CMK (cell line): ENCODE data around the gene SOX5.

Experiments used
- DNase-seq: peaks from one replicate; pipeline ENCODE4 v3.0.0-alpha.2; 2010; ENCODE audit warnings: low read depth

The SOX5 gene

DNA sequence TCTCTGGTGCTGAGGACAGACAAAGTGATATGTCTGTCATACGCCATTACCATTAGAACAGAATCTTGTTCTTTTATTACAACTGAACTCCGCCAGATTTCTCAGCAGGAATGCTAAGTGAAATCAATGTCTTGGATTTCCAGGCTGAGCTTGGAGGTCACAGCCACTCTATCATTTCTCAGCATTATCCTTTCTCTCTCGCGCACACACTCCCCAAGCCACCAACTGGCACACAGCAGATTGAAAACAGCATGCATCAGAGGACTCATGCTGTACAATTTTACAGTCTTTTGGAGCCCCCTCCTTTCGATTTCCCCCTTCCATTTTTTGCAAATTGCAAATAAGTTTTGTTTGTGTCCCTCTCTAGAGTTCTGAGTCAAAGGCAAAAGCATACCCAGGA is 348.6 kb downstream of the SOX5 start:
- no peak for DNase-seq

DNA sequence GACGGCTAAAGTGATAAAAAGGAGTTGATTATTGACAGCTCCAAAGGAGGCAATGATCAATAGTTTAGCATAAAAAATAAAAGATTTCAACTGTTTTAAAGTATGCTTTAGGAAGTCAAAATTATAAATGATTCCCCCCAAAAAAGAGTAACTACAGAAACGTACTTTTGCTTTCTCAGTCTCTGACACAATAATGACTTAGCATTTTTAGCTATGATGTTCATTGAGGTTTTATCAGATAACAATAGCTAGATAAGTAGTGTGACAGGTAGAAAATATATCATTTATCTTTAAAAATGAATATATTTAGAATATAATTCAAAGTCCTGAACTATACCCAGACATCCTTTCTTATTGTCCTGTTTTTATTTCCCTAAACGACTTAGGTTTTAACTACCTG is 352.9 kb downstream of the SOX5 start:
- DNase-seq: no peak

GRCh38 chr12:23587833-23588559 is 361.5 kb downstream of the SOX5 start:
- no peak for DNase-seq

GRCh38 chr12:23585782-23586163 is 363.7 kb downstream of the SOX5 start:
- DNase-seq: no peak

GRCh38 chr12:23585156-23585781 is 364.2 kb downstream of the SOX5 start:
- no peak for DNase-seq

DNA sequence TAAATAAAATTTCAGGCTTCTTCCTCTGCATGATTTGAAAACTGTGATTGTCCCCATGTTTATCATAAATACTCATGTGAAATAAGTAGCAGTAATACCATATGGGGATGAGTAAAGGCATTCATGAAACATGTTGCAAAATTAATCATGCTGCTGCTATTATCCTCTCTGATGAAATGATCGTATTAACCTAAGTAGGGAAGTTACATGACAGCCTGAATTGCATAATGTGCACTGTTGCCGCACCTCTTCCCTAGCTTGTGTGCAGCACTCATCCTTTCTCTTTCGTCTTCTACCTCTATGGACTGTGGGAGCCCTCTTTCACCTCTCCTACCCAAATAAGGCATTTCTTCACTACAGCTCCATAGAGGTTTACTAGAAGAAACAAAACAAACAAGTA is 367.6 kb downstream of the SOX5 start:
- DNase-seq: no peak

GRCh38 chr12:23579257-23579656 is 370.2 kb downstream of the SOX5 start:
- no peak for DNase-seq

GRCh38 chr12:23576372-23576771 is 373.1 kb downstream of the SOX5 start:
- DNase-seq: no peak

DNA sequence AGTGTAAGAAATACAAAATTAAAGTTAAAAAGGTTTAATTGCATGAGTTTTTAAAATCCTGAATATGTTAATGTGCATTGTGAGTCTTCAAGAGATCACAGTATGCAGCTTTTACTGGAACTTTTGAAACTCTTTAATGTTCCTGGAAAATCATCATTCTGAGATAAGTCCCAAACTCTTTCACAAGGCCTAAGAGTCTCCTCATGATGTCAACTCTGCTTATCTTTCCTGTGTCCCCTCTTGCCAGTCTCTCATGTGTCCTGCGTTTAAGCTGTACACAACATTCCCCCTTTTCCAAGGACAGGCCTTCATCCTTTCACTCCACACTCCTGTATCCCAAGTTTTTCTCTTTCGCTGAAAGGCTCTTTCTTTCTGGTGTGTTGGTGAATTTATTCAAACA is 380.1 kb downstream of the SOX5 start:
- no peak for DNase-seq

GRCh38 chr12:23566133-23566532 is 383.3 kb downstream of the SOX5 start:
- DNase-seq: no peak

- no peak for DNase-seq
Measured at GRCh38 chr12:23564451-23565152, 384.9 kb downstream of the SOX5 start.

- DNase-seq: no peak
Measured at GRCh38 chr12:23561364-23562345, 387.8 kb downstream of the SOX5 start.

DNA sequence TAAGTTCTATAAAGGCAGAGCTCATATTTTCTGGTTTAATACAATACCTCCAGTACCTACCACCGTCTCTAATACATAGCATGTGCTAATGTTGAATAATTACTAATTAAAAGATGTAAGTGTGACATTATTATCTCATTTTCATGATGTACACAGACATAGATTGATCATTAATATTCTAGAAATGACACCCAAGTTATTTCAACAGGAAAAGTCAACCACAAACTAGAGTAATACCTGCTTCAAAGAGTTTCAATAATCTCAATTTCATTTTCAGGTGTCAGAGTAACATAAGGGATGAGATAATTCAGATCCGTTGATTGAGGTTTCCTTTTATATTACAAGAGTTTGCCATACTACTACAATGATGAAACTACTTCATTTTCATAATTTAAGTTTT is 388.9 kb downstream of the SOX5 start:
- DNase-seq: no peak

DNA sequence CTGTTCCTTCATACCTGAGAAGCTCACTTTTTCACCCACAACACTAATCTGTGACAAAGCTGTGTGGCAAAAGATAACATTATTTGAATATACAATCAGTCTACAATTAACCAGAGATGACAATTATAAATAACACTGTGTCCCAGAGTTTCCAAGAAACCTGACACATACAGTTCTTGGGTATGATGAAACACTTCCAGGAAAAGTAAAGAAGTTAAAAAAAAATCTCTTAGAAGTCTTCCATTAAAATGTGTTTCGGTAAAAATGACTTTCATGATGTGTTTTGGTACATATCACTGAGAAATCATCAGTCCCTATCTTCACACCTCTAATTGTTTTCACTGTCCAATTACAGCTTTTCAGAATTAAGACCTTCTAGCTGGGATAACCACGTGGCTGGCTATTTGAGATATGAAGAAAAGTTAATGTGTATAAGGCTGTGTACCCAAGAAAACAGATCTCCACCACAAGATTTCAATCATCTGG is 390.2 kb downstream of the SOX5 start:
- DNase-seq: no peak

- DNase-seq: no peak
Measured at GRCh38 chr12:23556661-23557060, 392.8 kb downstream of the SOX5 start.

GRCh38 chr12:23555825-23556207 is 393.7 kb downstream of the SOX5 start:
- DNase-seq: no peak

DNA sequence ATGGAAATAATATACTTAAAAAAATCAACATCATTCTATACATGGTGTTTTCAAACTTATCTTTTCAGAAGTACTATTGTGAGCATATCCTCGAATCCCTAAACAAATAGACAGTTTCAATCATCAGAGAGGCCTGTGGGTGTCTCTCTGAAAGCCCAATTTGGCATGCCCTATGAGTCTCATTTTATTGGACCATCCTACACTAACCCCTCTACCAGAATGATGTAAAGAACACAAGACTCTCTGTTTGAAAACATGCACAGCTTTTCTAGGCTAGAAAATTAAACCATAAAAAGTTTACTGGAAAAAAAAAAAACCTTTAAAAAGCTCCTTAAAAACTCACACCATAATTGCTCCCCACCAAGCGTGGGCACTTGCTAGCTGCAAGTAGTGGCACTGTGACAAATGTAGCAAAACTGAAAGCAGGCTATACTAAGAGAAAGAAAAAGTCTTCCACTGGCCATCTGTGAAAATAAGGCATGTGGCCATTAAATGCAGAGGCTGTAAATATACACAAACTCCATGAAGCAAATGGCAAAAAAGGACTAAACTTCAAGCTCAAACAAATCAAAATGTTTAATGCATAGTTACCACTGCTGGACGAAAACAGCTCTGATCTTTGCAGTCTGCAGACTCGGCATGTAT is 394.2 kb downstream of the SOX5 start:
- no peak for DNase-seq

DNA sequence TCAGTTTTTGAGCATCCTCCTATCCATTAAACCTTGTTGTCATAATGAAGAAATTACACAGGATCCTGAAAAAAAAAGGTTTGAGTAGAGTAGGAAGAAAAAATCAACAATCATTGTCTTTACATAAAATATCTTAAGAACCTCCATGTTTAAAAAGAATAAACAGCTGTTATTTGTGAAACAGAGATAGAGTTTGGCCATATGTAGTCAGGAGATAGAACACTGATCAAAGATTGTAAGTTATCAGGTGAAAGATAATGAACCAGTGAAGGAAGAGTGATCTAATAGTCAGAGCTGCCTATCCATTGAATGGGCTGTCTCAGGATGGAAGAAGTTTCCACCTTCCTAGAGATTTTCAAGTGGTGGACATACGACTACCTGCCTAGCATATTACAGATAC is 397.1 kb downstream of the SOX5 start:
- no peak for DNase-seq

GRCh38 chr12:23550753-23551152 is 398.7 kb downstream of the SOX5 start:
- DNase-seq: no peak

GRCh38 chr12:23548742-23549141 is 400.7 kb downstream of the SOX5 start:
- no peak for DNase-seq

- DNase-seq: no peak
Measured at GRCh38 chr12:23546756-23547155, 402.7 kb downstream of the SOX5 start.

GRCh38 chr12:23543767-23544166 is 405.7 kb downstream of the SOX5 start:
- DNase-seq: no peak
